MM.1S (cell line): ENCODE data around the gene EMCN.

Source experiments
- EZH2 ChIP-seq: fragments of 300-600 bp; sonication (generic); optimal IDR thresholded peaks from 2 replicates; pipeline ENCODE3; 2017; ENCODE audit warnings: low read depth, mild to moderate bottlenecking, antibody characterized with exemption, low read length, mixed read lengths
- EZH2phosphoT487 ChIP-seq: fragments of 300-600 bp; sonication (generic); IDR thresholded peaks from 2 replicates; pipeline ENCODE4 v1.6.1; 2018; ENCODE audit warnings: antibody characterized with exemption, low read length
- TF ChIP-seq, protein P1 (sequence below): fragments of 300-600 bp; sonication (generic); IDR thresholded peaks from 2 replicates; pipeline ENCODE4 v1.5.1; 2016; ENCODE audit warnings: antibody characterized with exemption, low read length, mixed read lengths

DNA sequence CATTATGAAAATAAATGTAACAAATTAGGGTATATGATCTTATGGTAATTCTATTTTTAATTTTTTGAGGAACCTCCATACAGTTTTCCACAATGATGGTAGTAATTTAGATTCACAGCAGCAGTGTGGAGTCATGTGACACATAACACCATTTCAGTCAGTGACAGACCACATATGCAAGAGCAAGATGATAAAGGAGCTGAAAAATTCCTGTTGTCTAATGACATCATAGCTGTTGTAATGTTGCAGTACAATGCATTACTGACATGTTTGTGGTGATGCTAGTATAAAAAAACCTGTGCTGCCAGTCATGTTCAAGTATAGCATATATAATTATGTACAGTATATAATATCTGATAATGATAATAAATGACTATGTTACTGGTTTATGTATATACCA lies 28.5 kb downstream of the EMCN start:
- TF ChIP-seq EZH2: no peak
- TF ChIP-seq, protein P1, sequence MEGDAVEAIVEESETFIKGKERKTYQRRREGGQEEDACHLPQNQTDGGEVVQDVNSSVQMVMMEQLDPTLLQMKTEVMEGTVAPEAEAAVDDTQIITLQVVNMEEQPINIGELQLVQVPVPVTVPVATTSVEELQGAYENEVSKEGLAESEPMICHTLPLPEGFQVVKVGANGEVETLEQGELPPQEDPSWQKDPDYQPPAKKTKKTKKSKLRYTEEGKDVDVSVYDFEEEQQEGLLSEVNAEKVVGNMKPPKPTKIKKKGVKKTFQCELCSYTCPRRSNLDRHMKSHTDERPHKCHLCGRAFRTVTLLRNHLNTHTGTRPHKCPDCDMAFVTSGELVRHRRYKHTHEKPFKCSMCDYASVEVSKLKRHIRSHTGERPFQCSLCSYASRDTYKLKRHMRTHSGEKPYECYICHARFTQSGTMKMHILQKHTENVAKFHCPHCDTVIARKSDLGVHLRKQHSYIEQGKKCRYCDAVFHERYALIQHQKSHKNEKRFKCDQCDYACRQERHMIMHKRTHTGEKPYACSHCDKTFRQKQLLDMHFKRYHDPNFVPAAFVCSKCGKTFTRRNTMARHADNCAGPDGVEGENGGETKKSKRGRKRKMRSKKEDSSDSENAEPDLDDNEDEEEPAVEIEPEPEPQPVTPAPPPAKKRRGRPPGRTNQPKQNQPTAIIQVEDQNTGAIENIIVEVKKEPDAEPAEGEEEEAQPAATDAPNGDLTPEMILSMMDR: no peak
- TF ChIP-seq EZH2phosphoT487: no peak
